GM20431 (cell line): ENCODE data around the gene NECTIN2.
"Not testable (repeated sequence)": the region's sequence is repeated elsewhere in the genome, so short reads cannot be mapped to it uniquely, and the experiment has no call there.

ENCODE experiments used
- in situ Hi-C: fragments of 300-500 bp; cut with MseI, MboI; formaldehyde crosslinking; loops from one replicate; pipeline ENCODE4 v1.15.0; 2020; ENCODE audit warnings: low sequenced_read_pairs; ENCODE audit not compliant: unreplicated experiment

Gene NECTIN2

DNA sequence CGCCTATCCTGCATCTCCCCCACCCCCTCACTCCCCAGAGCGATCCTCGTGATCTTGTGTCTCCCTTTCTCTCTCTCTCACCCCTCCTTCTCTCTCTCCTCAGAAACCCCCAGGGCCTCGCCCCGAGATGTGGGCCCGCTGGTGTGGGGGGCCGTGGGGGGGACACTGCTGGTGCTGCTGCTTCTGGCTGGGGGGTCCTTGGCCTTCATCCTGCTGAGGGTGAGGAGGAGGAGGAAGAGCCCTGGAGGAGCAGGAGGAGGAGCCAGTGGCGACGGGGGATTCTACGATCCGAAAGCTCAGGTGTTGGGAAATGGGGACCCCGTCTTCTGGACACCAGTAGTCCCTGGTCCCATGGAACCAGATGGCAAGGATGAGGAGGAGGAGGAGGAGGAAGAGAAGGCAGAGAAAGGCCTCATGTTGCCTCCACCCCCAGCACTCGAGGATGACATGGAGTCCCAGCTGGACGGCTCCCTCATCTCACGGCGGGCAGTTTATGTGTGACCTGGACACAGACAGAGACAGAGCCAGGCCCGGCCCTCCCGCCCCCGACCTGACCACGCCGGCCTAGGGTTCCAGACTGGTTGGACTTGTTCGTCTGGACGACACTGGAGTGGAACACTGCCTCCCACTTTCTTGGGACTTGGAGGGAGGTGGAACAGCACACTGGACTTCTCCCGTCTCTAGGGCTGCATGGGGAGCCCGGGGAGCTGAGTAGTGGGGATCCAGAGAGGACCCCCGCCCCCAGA lies 32.2 kb downstream of the NECTIN2 start:
- in situ Hi-C loops = no loop called here

GRCh38 chr19:44879309-44880065 lies 33.4 kb downstream of the NECTIN2 start:
- in situ Hi-C loops = no loop called here

- in situ Hi-C loops = no loop called here
Measured at GRCh38 chr19:44882063-44882462, 36.0 kb downstream of the NECTIN2 start.

DNA sequence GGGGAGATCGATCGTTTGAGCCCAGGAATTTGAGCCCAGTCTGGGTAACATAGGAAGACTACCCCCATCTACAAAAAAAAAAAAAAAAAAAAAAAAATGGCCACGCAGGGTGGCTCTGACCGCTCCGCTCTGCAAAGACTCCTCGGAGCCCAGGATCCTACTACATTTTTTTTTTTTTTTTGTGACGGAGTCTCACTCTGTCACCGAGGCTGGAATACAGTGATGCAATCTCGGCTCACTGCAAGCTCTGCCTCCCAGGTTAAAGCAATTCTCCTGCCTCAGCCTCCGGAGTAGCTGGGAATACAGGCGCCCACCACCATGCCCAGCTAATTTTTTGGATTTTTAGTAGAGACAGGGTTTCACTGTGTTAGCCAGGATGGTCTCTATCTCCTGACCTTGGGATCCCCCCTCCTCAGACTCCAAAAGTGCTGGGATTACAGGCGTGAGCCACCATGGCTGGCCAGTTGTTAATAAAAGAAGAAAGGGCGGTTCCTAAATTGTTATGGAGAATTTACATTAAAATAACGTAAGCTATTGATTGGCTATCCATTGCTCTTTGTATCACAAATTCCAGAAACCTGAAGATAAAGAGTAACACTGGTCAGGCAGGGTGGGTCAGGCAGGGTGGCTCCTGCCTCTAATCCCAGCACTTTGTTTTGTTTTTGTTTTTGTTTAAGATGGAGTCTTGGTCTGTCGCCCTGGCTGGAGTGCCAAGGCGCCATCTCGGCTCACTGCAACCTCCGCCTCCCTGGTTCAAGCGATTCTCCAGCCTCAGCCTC lies 36.7 kb downstream of the NECTIN2 start:
- in situ Hi-C loops = not testable (repeated sequence)

GRCh38 chr19:44883922-44884321 lies 37.8 kb downstream of the NECTIN2 start:
- in situ Hi-C loops = no loop called here

DNA sequence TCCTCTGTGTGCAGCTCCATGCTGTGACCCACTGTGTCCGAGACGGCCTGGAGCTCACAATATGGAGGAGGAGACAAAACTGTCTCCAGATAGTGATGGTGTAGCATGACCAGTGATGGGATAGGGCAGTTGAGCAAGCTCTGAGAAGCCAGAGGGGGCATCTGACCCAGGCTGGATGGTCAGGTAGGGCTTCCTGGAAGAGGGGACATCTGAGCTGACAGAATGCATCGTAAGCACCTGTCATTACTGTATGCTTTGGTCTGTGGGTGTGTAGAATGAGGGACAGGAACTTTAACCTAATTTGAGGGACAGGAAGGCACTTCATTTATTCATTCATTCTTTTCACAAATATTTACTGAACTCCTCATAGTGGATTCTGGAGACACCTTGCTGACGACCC lies 38.5 kb downstream of the NECTIN2 start:
- in situ Hi-C loops = no loop called here

GRCh38 chr19:44886141-44886540 lies 40.0 kb downstream of the NECTIN2 start:
- in situ Hi-C loops = no loop called here

DNA sequence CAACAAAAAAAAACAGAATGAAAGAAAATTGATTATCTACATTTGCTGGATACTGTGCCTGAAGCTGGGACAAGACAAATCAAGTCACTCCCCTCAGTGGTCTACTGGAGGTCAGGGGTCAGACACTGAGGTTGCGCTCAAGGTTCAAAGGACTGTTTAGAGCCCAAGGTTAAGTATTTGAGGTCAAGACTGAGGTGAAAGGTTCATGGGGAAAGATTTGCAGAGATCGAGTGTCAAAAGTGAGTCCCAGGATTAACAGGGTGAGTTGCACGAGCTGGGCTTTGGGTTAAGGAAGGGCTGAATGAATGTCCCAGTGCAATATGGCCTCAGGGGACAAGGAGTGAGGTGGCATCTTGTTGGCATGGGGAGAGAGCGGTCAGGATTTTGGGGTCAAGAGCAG lies 41.6 kb downstream of the NECTIN2 start:
- in situ Hi-C loops = no loop called here

DNA sequence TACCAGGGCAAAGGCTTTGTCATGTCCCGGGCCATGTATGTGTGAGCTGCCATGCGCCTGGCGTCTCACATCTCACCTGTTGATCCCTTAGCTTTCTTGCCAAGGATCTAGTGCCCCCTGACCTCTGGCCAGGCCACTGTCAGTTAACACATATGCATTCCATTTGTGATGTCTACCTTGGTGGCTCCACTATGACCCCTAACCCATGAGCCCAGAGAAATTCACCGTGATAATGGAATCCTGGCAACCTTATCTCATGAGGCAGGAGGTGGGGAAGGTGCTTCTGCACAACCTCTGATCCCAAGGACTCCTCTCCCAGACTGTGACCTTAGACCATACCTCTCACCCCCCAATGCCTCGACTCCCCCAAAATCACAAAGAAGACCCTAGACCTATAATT lies 42.2 kb downstream of the NECTIN2 start:
- in situ Hi-C loops = not testable (repeated sequence)

DNA sequence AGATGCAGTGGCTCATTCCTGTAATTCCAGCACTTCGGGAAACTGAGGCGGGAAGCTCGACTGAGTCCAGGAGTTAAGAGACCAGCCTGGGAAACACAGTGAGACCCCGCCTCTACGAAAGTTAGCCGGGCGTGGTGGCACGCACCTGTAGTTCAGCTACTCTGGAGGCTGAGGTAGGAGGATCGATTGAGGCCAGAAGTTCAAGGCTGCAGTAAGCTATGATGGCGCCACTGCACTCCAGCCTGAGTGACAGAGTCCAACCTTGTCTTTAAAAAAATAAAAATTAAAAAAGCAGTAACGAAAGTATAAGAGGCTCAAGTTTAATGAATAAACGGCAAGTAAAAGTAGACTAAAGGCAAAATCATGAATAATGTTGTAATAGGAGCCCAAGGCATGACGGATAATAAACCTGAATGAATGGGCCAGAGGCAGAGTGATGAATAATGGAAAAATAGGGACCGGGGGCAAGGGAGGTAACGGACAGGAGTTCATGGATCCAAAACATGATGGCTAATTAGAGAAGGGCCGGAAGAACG lies 43.8 kb downstream of the NECTIN2 start:
- in situ Hi-C loops = no loop called here

DNA sequence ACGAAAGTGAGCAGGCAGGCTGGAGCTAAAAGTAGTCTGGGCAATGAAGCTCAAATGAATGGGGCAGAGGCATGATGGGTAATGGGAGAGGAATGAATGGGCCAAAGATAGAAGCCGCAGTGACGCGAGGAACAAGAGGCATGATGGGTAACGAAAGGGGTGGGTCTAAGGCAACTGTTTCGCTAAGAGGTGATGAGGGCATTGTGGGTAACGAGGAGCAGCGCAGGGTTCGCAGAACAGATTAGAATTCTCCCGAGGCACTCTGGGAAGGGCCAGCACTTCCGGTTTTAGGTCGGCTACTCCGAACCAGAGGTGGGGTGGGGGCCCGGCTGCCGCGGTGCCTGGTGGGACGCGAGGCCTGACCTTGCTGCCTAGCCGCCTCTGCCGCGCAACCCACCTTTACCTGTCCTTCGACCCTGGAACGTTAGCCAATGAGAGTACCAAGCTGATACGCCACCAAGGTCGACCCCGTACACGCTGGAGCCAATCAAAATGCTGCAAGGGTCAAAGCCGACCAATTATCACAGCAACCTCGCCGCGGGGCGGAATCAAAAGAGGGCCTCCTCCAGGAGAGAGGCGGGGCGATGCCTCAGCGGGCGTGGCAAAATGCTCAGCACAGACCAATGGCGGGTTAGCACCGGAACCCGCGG lies 44.4 kb downstream of the NECTIN2 start:
- in situ Hi-C loops = no loop called here

DNA sequence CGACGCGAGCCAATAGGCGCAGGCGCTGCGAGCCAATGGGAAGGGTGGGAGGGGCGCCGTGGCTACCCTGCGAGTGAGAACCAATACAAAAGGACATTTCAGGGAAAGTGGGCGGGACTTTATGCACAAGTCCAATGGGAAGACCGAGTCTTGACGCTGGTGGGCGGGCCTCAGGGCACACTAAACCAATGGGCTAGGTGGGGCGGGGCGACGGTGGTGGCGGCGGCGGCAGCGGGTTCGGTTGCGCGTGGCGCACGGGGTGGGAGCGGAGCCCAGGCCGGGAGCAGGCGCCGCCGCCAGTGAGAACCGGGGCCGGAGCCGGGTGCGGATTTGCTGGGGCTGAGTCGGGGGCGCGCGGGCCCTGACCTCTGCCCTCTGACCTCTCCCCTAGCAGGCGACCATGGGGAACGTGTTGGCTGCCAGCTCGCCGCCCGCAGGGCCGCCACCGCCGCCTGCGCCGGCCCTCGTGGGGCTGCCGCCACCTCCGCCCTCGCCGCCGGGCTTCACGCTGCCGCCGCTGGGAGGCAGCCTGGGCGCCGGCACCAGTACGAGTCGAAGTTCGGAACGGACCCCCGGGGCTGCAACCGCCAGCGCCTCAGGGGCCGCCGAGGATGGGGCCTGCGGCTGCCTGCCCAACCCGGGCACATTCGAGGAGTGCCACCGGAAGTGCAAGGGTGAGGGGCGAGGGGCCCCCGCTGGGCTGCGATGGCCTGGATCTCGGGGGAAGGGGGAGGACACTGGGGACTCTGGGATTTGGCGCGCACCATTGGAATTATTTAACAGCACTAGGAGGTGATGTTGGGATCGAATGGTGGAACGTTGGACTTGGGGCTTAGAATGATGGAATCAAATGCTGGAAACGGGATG lies 45.2 kb downstream of the NECTIN2 start, which contains the start of gene TOMM40:
Gene TOMM40, plus strand, starts transcription at position 239 of the 867 bp plus-strand sequence. Its CDS starts 162 bp downstream, at position 401.
- in situ Hi-C loops = no loop called here

DNA sequence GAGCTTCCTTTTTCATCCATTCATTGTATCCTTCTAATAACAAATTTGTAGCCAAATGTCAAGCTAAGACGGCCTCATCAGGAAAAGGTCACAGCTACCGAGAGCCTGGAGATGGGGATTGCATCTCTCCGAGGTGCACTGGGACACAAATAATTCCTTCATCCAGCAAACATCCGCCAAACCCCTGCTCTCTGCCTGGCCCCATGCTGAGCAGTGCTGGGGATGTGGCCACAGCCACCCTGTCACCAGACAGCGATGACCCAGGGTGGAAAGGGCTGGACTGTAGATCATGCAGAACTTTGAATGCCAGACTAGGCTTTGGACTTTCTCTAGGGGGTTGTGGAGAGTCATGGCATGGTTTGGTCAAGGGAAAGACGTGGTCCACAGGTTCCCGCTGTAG lies 46.8 kb downstream of the NECTIN2 start:
- in situ Hi-C loops = no loop called here

- in situ Hi-C loops = no loop called here
Measured at GRCh38 chr19:44893332-44894051, 47.4 kb downstream of the NECTIN2 start.

GRCh38 chr19:44894052-44894400 lies 47.9 kb downstream of the NECTIN2 start:
- in situ Hi-C loops = no loop called here

- in situ Hi-C loops = no loop called here
Measured at GRCh38 chr19:44894946-44895345, 48.8 kb downstream of the NECTIN2 start.

GRCh38 chr19:44897835-44898234 lies 51.7 kb downstream of the NECTIN2 start:
- in situ Hi-C loops = no loop called here
